Caco-2 (cell line): ENCODE results near the gene ABCF1. TPM values are rescaled to one million over a fixed set of nuclear protein-coding genes. Genes with fewer than 3 reads are reported as not detected.

ENCODE experiments used
- BruUV-seq: library from RNA; stranded (reverse); fragments of 400-500 nt; replicated peaks from 2 replicates; lab custom pipeline; 2021; lab: Mats Ljungman, UMichigan
- CTCF ChIA-PET: fragments of 300-600 bp; sonication (Branson Sonifier 250); formaldehyde crosslinking; loops from one replicate; lab custom pipeline; 2022; ENCODE audit warnings: antibody characterized with exemption; lab: Charles Lee
- POLR2A ChIA-PET: fragments of 300-600 bp; sonication (Branson Sonifier 250); formaldehyde crosslinking; loops from one replicate; lab custom pipeline; 2022; ENCODE audit warnings: antibody characterized with exemption; lab: Charles Lee
- DNase-seq, 2 experiments: peaks; one replicate each; pipeline versions ENCODE4 v3.0.0 to v3.0.0-alpha.2; 2020 to 2022
- H3K27me3 ChIP-seq: replicated peaks from 2 replicates; pipeline ENCODE4 v1.6.0; 2011; ENCODE audit warnings: low read length; ENCODE audit not compliant: control insufficient read depth, insufficient read depth
- H3K36me3 ChIP-seq: 2 replicates; pipeline ENCODE4 v1.5.1; 2011; ENCODE audit warnings: low read length; ENCODE audit not compliant: control insufficient read depth, insufficient read depth
- H3K4me1 ChIP-seq: fragments of 250-450 bp; sonication (Bioruptor Pico); 2 replicates; pipeline ENCODE4 v1.5.1; 2020; ENCODE audit warnings: mild to moderate bottlenecking
- H3K4me3 ChIP-seq: 2 replicates; pipeline ENCODE4 v1.5.1; 2011; ENCODE audit warnings: low read depth, mild to moderate bottlenecking, control low read depth, low read length
- H3K9me3 ChIP-seq: fragments of 250-450 bp; sonication (Bioruptor Pico); 2 replicates; pipeline ENCODE4 v1.5.1; 2020; ENCODE audit warnings: mild to moderate bottlenecking, moderate library complexity
- H3K27ac Mint-ChIP-seq: one replicate; pipeline ENCODE4 v1.8.0; 2022; ENCODE audit warnings: mixed read lengths; ENCODE audit not compliant: unreplicated experiment
- H3K27me3 Mint-ChIP-seq: one replicate; pipeline ENCODE4 v1.8.0; 2022; ENCODE audit warnings: mixed read lengths; ENCODE audit not compliant: insufficient read depth, unreplicated experiment
- H3K36me3 Mint-ChIP-seq: one replicate; pipeline ENCODE4 v1.8.0; 2022; ENCODE audit warnings: mild to moderate bottlenecking, mixed read lengths; ENCODE audit not compliant: insufficient read depth, unreplicated experiment
- H3K4me1 Mint-ChIP-seq: one replicate; pipeline ENCODE4 v1.8.0; 2022; ENCODE audit warnings: low read depth, mixed read lengths; ENCODE audit not compliant: unreplicated experiment
- H3K4me3 Mint-ChIP-seq: one replicate; pipeline ENCODE4 v1.8.0; 2022; ENCODE audit warnings: mild to moderate bottlenecking, moderate library complexity, mixed read lengths; ENCODE audit not compliant: unreplicated experiment
- H3K9me3 Mint-ChIP-seq: one replicate; pipeline ENCODE4 v1.8.0; 2022; ENCODE audit warnings: mixed read lengths; ENCODE audit not compliant: unreplicated experiment
- CTCF ChIP-seq, 2 experiments: fragments of 200-600 bp in 1 of 2; IDR thresholded peaks; 1 replicate in 1 of 2; 2 replicates in 1 of 2; pipeline versions ENCODE4 v1.5.1 to v1.8.0; 2011 to 2022; ENCODE audit warnings: antibody characterized with exemption in 1 of 2, control low read depth in 1 of 2, inconsistent platforms in 1 of 2, low read depth in 1 of 2, low read length in 1 of 2, mild to moderate bottlenecking in 1 of 2, moderate library complexity in 1 of 2; ENCODE audit not compliant: insufficient read depth in 1 of 2, severe bottlenecking in 1 of 2, unreplicated experiment in 1 of 2
- intact Hi-C: fragments of 100-400 bp; cut with micrococcal nuclease; formaldehyde crosslinking; loops from one replicate; pipeline ENCODE4 v1.10.0; 2022; ENCODE audit not compliant: unreplicated experiment
- total RNA-seq: library from RNA; stranded (reverse); gene quantifications from 2 replicates; pipeline ENCODE4 v1.2.3, GENCODE V29; 2022

Gene ABCF1
- total RNA-seq, 1 experiment from 2014 or later, result 93.7 TPM

GRCh38 chr6:30547454-30547853, 23.8 kb upstream of the ABCF1 start:
- intact Hi-C loops, result no loop called here
- no peak for DNase-seq
- Mint-ChIP-seq H3K27me3 (no peaks in the 10 kb centered on the region), H3K27ac (no peak overlapping the region), H3K4me3 (no peak overlapping the region), H3K9me3 (no peaks in the 10 kb centered on the region), H3K36me3 (peaks cover 25% of the 10 kb centered on the region), H3K4me1 (peaks cover 7% of the 10 kb centered on the region)
- Histone ChIP-seq H3K9me3 (no peaks in the 10 kb centered on the region), H3K4me1 (no peaks in the 10 kb centered on the region), H3K27me3 (no peaks in the 10 kb centered on the region), H3K36me3 (peaks cover 5% of the 10 kb centered on the region), H3K4me3 (no peak overlapping the region)
- no peak for TF ChIP-seq CTCF (IDR thresholded peaks at IDR 0.05; ENCODE audit: insufficient read depth in 1 of 2, low read depth in 1 of 2, low read length in 1 of 2, severe bottlenecking in 1 of 2, unreplicated experiment in 1 of 2)
- ChIA-PET CTCF (no interaction called here), POLR2A (no interaction called here)
- BruUV-seq, result no TSS peak

GRCh38 chr6:30548375-30548774, 22.9 kb upstream of the ABCF1 start:
- no peaks in the 10 kb centered on the region for H3K27me3 ChIP-seq
- no peaks in the 10 kb centered on the region for H3K9me3 Mint-ChIP-seq
- H3K4me1 ChIP-seq, result no peaks in the 10 kb centered on the region
- peaks cover 8% of the 10 kb centered on the region for H3K36me3 ChIP-seq
- H3K36me3 Mint-ChIP-seq, result peaks cover 33% of the 10 kb centered on the region
- H3K9me3 ChIP-seq, result no peaks in the 10 kb centered on the region
- H3K4me3 Mint-ChIP-seq, result no peak overlapping the region
- ChIA-PET POLR2A (no interaction called here), CTCF (no interaction called here)
- H3K4me3 ChIP-seq, result no peak overlapping the region
- no TSS peak for BruUV-seq
- intact Hi-C loops, result no loop called here
- H3K4me1 Mint-ChIP-seq, result no peaks in the 10 kb centered on the region
- no peak for DNase-seq
- H3K27ac Mint-ChIP-seq, result no peak overlapping the region
- TF ChIP-seq CTCF (IDR thresholded peaks at IDR 0.05; ENCODE audit: insufficient read depth in 1 of 2, low read depth in 1 of 2, low read length in 1 of 2, severe bottlenecking in 1 of 2, unreplicated experiment in 1 of 2), result no peak
- no peaks in the 10 kb centered on the region for H3K27me3 Mint-ChIP-seq

- intact Hi-C loops, result no loop called here
- TF ChIP-seq CTCF (IDR thresholded peaks at IDR 0.05; ENCODE audit: insufficient read depth in 1 of 2, low read depth in 1 of 2, low read length in 1 of 2, severe bottlenecking in 1 of 2, unreplicated experiment in 1 of 2), result no peak
- H3K27me3 Mint-ChIP-seq, result no peaks in the 10 kb centered on the region
- peak overlapping the region; percentile 95 for H3K4me3 Mint-ChIP-seq
- POLR2A ChIA-PET, result interaction anchor here (0.6 kb wide), 1 partner anchor 88 kb away, joined by 3 read pairs; no protein-coding TSS in a partner anchor
- no peaks in the 10 kb centered on the region for H3K27me3 ChIP-seq
- H3K27ac Mint-ChIP-seq, result no peak overlapping the region
- peaks cover 5% of the 10 kb centered on the region; the same call in 1 of the 2 replicates for H3K4me1 ChIP-seq
- peaks cover 56% of the 10 kb centered on the region for H3K36me3 Mint-ChIP-seq
- H3K9me3 Mint-ChIP-seq, result no peaks in the 10 kb centered on the region
- no peak for DNase-seq
- BruUV-seq, result no TSS peak
- peaks cover 9% of the 10 kb centered on the region for H3K36me3 ChIP-seq
- H3K4me3 ChIP-seq, result no peak overlapping the region
- CTCF ChIA-PET, result interaction anchor here (1.3 to 2.4 kb wide), 4 partner anchors 9 to 72 kb away, joined by 3 to 20 read pairs (median 4); no protein-coding TSS in a partner anchor
- H3K9me3 ChIP-seq, result no peaks in the 10 kb centered on the region
- H3K4me1 Mint-ChIP-seq, result peaks cover 14% of the 10 kb centered on the region
Measured at GRCh38 chr6:30554404-30554803, 16.8 kb upstream of the ABCF1 start.
